NB4 (cell line): ENCODE results near the gene SSC5D.

Source experiments
- MYC ChIP-seq: IDR thresholded peaks from 2 replicates; pipeline ENCODE4 v1.6.1; 2011; ENCODE audit warnings: low read depth, low read length
- POLR2A ChIP-seq: IDR thresholded peaks from 2 replicates; pipeline ENCODE4 v1.6.1; 2011; ENCODE audit warnings: mild to moderate bottlenecking; ENCODE audit not compliant: insufficient read length; ENCODE audit errors: extremely low read depth
- TF ChIP-seq, protein P1 (sequence below): IDR thresholded peaks from one replicate; pipeline ENCODE4 v1.5.1; 2012; ENCODE audit warnings: low read depth, low read length
- TF ChIP-seq, protein P2 (sequence below): IDR thresholded peaks from 2 replicates; pipeline ENCODE4 v1.6.1; 2011; ENCODE audit warnings: low read depth, low read length

DNA sequence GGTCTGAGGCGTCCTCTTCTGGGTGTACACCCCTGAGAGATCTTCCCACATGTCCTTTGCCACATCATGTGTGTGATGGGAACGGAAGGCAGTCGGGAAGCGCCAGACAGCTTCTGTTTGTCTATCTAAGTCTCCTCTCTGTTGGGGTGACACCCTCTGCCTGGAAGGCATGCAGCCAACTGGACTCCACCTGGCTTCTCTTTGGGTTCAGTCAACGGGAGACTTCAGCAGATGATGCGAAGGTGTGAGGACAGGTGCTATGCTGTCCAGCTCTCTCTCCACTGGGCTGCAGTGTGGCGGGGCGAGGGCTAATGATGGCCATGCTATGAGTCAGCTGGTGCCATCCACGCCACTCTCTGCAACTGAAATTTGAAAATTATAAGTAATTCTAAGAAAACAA lies 71.4 kb downstream of the SSC5D start:
- TF ChIP-seq, protein P1, sequence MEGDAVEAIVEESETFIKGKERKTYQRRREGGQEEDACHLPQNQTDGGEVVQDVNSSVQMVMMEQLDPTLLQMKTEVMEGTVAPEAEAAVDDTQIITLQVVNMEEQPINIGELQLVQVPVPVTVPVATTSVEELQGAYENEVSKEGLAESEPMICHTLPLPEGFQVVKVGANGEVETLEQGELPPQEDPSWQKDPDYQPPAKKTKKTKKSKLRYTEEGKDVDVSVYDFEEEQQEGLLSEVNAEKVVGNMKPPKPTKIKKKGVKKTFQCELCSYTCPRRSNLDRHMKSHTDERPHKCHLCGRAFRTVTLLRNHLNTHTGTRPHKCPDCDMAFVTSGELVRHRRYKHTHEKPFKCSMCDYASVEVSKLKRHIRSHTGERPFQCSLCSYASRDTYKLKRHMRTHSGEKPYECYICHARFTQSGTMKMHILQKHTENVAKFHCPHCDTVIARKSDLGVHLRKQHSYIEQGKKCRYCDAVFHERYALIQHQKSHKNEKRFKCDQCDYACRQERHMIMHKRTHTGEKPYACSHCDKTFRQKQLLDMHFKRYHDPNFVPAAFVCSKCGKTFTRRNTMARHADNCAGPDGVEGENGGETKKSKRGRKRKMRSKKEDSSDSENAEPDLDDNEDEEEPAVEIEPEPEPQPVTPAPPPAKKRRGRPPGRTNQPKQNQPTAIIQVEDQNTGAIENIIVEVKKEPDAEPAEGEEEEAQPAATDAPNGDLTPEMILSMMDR, result no peak
- TF ChIP-seq POLR2A (no peak), MYC (no peak)
- TF ChIP-seq, protein P2, sequence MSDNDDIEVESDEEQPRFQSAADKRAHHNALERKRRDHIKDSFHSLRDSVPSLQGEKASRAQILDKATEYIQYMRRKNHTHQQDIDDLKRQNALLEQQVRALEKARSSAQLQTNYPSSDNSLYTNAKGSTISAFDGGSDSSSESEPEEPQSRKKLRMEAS, result no peak
